DND-41 (cell line): Measurements from ENCODE around the gene SNX13.

Experiments used
- ATAC-seq: fragments of 200-7000 bp; cut with Tn5 transposase; 3 replicates; pipeline ENCODE4 v1.9.1; 2021; ENCODE audit warnings: low read depth; ENCODE audit not compliant: insufficient read depth
- DNase-seq: peaks from one replicate; pipeline ENCODE4 v3.0.0-alpha.2; 2020
- H2AFZ ChIP-seq: 2 replicates; pipeline ENCODE4 v1.6.0; 2012; ENCODE audit warnings: low read depth, low read length
- H3K27ac ChIP-seq: 2 replicates; pipeline ENCODE4 v1.5.1; 2012; ENCODE audit warnings: low read length, inconsistent platforms
- H3K27me3 ChIP-seq: fragments of 200-600 bp; sonication (generic); 2 replicates; pipeline ENCODE4 v1.6.0; 2012; ENCODE audit warnings: low read length, mild to moderate bottlenecking, inconsistent platforms; ENCODE audit not compliant: insufficient read depth, poor library complexity
- H3K36me3 ChIP-seq: 2 replicates; pipeline ENCODE4 v1.5.1; 2012; ENCODE audit warnings: low read length, inconsistent platforms; ENCODE audit not compliant: insufficient read depth
- H3K4me1 ChIP-seq: 2 replicates; pipeline ENCODE4 v1.5.1; 2012; ENCODE audit warnings: mild to moderate bottlenecking, low read length; ENCODE audit not compliant: insufficient read depth
- H3K4me2 ChIP-seq: 2 replicates; pipeline ENCODE4 v1.6.0; 2012; ENCODE audit warnings: mild to moderate bottlenecking, moderate library complexity, low read length, inconsistent platforms; ENCODE audit not compliant: insufficient read depth
- H3K4me3 ChIP-seq, 2 experiments: fragments of 200-600 bp in 1 of 2; shearing (Covaris generic) in 1 of 2; 2 replicates each; pipeline ENCODE4 v1.5.1; 2012 to 2016; ENCODE audit warnings: inconsistent platforms in 2 of 2, low read length in 2 of 2, mild to moderate bottlenecking in 2 of 2, low read depth in 1 of 2, moderate library complexity in 1 of 2
- H3K79me2 ChIP-seq: 2 replicates; pipeline ENCODE4 v1.6.0; 2012; ENCODE audit warnings: low read length, inconsistent platforms; ENCODE audit not compliant: insufficient read depth
- H3K9ac ChIP-seq: 2 replicates; pipeline ENCODE4 v1.6.0; 2012; ENCODE audit warnings: low read depth, mild to moderate bottlenecking, inconsistent platforms, low read length, moderate library complexity
- H3K9me3 ChIP-seq: 2 replicates; pipeline ENCODE4 v1.5.1; 2012; ENCODE audit warnings: low read length, moderate library complexity, mild to moderate bottlenecking, inconsistent platforms; ENCODE audit not compliant: insufficient read depth, severe bottlenecking
- H4K20me1 ChIP-seq: 2 replicates; pipeline ENCODE4 v1.6.0; 2012; ENCODE audit warnings: low read length; ENCODE audit not compliant: insufficient read depth
- EZH2 ChIP-seq: IDR thresholded peaks from 3 replicates; pipeline ENCODE4 v1.6.1; 2012; ENCODE audit warnings: borderline replicate concordance, low read depth, mild to moderate bottlenecking, moderate library complexity, low read length, inconsistent platforms; ENCODE audit not compliant: severe bottlenecking
- TF ChIP-seq, protein P1 (sequence below): IDR thresholded peaks from 2 replicates; pipeline ENCODE4 v1.5.1; 2012; ENCODE audit warnings: borderline replicate concordance, low read length, moderate library complexity, mild to moderate bottlenecking; ENCODE audit not compliant: poor library complexity, severe bottlenecking; ENCODE audit errors: extremely low read depth

SNX13 gene

DNA sequence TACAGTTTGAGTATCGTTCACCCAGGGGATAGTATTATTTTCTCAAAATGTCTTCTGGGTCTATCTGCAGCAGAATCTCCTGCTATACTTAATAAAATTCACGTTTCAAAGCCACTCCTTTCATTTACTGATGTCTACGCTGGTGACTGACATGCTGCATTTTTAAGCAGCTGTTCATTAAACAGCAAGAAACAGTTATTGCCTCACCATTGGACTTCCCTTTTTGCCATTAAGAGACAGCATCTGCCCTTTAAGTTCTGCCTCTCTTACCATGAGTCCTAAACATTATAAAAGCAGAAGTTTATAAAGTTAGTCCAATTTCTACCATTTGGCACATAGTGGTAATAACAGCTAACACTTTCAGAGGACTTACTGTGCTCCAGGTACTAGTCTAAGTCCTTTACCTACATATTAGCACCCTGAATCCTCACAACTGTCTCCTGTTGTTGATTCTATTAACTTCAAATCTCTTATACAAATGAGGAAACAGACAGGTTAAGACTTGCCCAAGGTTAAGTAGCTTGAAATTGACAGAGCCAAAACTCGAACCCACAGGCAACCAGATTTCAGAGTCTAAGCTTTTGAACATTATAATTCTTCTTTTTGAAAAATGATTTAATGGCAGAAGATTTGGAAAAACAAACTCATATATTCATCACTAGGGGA, 169.5 kb downstream of the SNX13 start:
- no peaks in the 10 kb centered on the region for H4K20me1 ChIP-seq
- H2AFZ ChIP-seq: no peak overlapping the region
- no peak overlapping the region for H3K4me3 ChIP-seq
- DNase-seq (no peak), ATAC-seq (no peak)
- no peaks in the 10 kb centered on the region for H3K79me2 ChIP-seq
- no peak for TF ChIP-seq EZH2
- TF ChIP-seq, protein P1, sequence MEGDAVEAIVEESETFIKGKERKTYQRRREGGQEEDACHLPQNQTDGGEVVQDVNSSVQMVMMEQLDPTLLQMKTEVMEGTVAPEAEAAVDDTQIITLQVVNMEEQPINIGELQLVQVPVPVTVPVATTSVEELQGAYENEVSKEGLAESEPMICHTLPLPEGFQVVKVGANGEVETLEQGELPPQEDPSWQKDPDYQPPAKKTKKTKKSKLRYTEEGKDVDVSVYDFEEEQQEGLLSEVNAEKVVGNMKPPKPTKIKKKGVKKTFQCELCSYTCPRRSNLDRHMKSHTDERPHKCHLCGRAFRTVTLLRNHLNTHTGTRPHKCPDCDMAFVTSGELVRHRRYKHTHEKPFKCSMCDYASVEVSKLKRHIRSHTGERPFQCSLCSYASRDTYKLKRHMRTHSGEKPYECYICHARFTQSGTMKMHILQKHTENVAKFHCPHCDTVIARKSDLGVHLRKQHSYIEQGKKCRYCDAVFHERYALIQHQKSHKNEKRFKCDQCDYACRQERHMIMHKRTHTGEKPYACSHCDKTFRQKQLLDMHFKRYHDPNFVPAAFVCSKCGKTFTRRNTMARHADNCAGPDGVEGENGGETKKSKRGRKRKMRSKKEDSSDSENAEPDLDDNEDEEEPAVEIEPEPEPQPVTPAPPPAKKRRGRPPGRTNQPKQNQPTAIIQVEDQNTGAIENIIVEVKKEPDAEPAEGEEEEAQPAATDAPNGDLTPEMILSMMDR: no peak
- H3K4me2 ChIP-seq: no peak overlapping the region
- H3K27me3 ChIP-seq: no peaks in the 10 kb centered on the region
- no peak overlapping the region for H3K27ac ChIP-seq
- no peaks in the 10 kb centered on the region for H3K36me3 ChIP-seq
- no peak overlapping the region for H3K9ac ChIP-seq
- no peaks in the 10 kb centered on the region for H3K9me3 ChIP-seq
- peaks cover 13% of the 10 kb centered on the region; the same call in 1 of the 2 replicates for H3K4me1 ChIP-seq

DNA sequence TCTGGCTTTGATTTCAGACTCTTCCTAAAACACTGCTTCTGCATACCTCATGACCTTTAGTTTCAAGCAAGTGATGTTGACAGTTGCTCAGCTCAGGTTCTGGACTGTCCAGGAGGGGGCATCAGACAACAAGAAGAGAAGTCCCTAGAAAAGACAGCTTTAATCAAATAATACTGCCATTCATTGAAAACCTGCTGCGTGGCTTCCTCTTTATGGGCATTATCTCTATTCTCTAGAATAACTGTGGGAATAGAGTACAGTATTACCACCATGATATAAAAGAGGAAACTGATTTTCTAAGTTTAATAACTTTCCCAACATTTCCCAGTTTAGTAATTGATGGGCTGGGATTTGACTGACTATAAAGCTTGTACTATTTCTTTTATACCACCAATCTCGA, 170.4 kb downstream of the SNX13 start:
- Histone ChIP-seq H3K36me3 (no peaks in the 10 kb centered on the region), H4K20me1 (no peaks in the 10 kb centered on the region), H3K27me3 (no peaks in the 10 kb centered on the region), H3K27ac (no peak overlapping the region), H3K4me3 (no peak overlapping the region), H3K9ac (no peak overlapping the region), H3K9me3 (no peaks in the 10 kb centered on the region), H3K4me1 (peaks cover 13% of the 10 kb centered on the region; the same call in 1 of the 2 replicates), H3K4me2 (no peak overlapping the region), H2AFZ (no peak overlapping the region), H3K79me2 (no peaks in the 10 kb centered on the region)
- peak; percentile 79 for ATAC-seq
- DNase-seq: peak; percentile 59
- TF ChIP-seq EZH2: no peak
- TF ChIP-seq, protein P1: peak; percentile 82

DNA sequence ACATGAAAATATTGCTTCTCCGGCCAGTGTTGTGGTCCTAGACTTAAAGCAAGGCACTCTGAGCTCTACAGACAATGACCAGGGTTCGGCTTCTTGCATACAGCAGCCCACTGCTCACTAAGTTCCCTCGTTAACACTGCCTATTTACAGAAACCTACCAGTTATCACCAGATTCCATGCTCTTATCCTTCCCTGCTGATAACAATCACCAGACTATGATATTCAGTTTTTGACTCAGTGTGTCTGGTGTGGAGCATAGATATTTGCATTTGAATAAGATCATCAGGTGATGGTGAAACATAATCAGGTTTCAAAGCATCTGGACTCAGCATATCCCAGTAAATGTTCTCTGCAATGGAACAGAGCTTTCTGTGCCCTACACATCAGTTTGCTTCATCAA, 182.3 kb downstream of the SNX13 start:
- no peak for ATAC-seq
- H3K27ac ChIP-seq: no peak overlapping the region
- H3K4me3 ChIP-seq: no peak overlapping the region
- H3K9me3 ChIP-seq: no peaks in the 10 kb centered on the region
- H3K9ac ChIP-seq: no peak overlapping the region
- H4K20me1 ChIP-seq: no peaks in the 10 kb centered on the region
- DNase-seq: no peak
- no peaks in the 10 kb centered on the region for H3K27me3 ChIP-seq
- H3K79me2 ChIP-seq: no peaks in the 10 kb centered on the region
- H3K36me3 ChIP-seq: no peaks in the 10 kb centered on the region
- no peak for TF ChIP-seq EZH2
- TF ChIP-seq, protein P1: no peak
- no peak overlapping the region for H3K4me2 ChIP-seq
- no peaks in the 10 kb centered on the region for H3K4me1 ChIP-seq
- H2AFZ ChIP-seq: no peak overlapping the region

DNA sequence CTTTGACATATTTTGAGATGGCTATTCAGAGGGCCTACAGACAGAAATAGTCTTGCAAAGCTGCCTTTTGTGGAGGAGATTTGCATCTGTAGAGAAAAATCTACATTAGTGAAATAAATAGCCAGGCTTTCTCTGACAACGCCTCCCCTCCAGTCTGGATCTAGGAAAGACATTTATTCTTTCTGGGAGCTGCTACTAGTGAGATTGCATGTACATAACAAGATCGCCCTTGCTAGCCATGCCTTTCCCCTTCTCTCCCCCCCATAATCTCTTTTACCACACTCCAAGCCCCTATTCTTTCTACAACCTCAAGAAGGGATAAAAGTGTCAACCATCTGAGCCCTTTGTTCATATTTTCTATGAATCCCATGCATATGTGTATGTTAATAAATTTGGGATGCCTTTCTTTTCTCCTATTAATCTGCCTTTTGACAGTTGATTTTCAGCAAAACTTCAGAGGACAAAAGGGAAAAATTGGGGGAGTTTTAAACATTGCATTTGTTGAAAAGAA, 194.2 kb downstream of the SNX13 start:
- DNase-seq (no peak), ATAC-seq (no peak)
- Histone ChIP-seq H3K9ac (no peak overlapping the region), H3K36me3 (no peaks in the 10 kb centered on the region), H3K4me2 (no peak overlapping the region), H3K4me3 (no peak overlapping the region), H3K4me1 (no peaks in the 10 kb centered on the region), H3K27ac (no peak overlapping the region), H4K20me1 (no peaks in the 10 kb centered on the region), H3K27me3 (no peaks in the 10 kb centered on the region), H3K9me3 (no peaks in the 10 kb centered on the region), H3K79me2 (no peaks in the 10 kb centered on the region), H2AFZ (no peak overlapping the region)
- no peak for TF ChIP-seq EZH2
- TF ChIP-seq, protein P1: no peak
